Measurements from ENCODE around the gene ITGB2. TPM values are rescaled to one million over a fixed set of nuclear protein-coding genes. Genes with fewer than 3 reads are reported as not detected.
"Not testable (repeated sequence)": the region's sequence is repeated elsewhere in the genome, so short reads cannot be mapped to it uniquely, and the experiment has no call there.

The ITGB2 gene
- polyA plus RNA-seq, 2 donors = 7.3 to 10.0 TPM

- Histone ChIP-seq H3K9me3 (ENCODE audit: control insufficient read depth in 2 of 2, insufficient read depth in 1 of 2, low read depth in 1 of 2, low read length in 1 of 2) (no peaks in the 10 kb centered on the region), H3K36me3 (ENCODE audit: control insufficient read depth in 2 of 2, insufficient read depth in 2 of 2, low read length in 1 of 2) (no peaks in the 10 kb centered on the region), H3K27ac (ENCODE audit: low read depth in 2 of 2, low read length in 1 of 2) (no peak overlapping the region), H3K27me3 (ENCODE audit: control insufficient read depth in 1 of 2, insufficient read depth in 2 of 2, low read length in 2 of 2) (peaks cover 3 to 9% of the 10 kb centered on the region in 2 donors), H3K4me1 (ENCODE audit: control insufficient read depth in 2 of 2, insufficient read depth in 2 of 2, low read length in 1 of 2) (peaks cover 2 to 7% of the 10 kb centered on the region in 2 donors), H3K4me3 (ENCODE audit: low read depth in 1 of 2, low read length in 2 of 2) (no peak overlapping the region)
- 70 to 79% methylated on average over 25 of the region's 25 CpGs for WGBS, 2 donors
These were observed 12.7 kb upstream of the ITGB2 start for GRCh38 chr21:44933199-44933917.

- Histone ChIP-seq H3K4me3 (ENCODE audit: low read depth in 1 of 2, low read length in 2 of 2) (peak overlapping the region; percentile 27 to 33), H3K9me3 (ENCODE audit: control insufficient read depth in 2 of 2, insufficient read depth in 1 of 2, low read depth in 1 of 2, low read length in 1 of 2) (no peaks in the 10 kb centered on the region), H3K27me3 (ENCODE audit: control insufficient read depth in 1 of 2, insufficient read depth in 2 of 2, low read length in 2 of 2) (peaks cover 3 to 11% of the 10 kb centered on the region in 2 donors), H3K36me3 (ENCODE audit: control insufficient read depth in 2 of 2, insufficient read depth in 2 of 2, low read length in 1 of 2) (no peaks in the 10 kb centered on the region), H3K4me1 (ENCODE audit: control insufficient read depth in 2 of 2, insufficient read depth in 2 of 2, low read length in 1 of 2) (peaks cover 9 to 10% of the 10 kb centered on the region in 2 donors), H3K27ac (ENCODE audit: low read depth in 2 of 2, low read length in 1 of 2) (no peak overlapping the region)
- WGBS, 2 donors = 2 to 3% methylated on average over 40 to 68 of the region's 68 CpGs
These were observed 11.9 kb upstream of the ITGB2 start for GRCh38 chr21:44932408-44933181.

- H3K4me3 ChIP-seq (ENCODE audit: low read depth in 1 of 2, low read length in 2 of 2) = peak overlapping the region; percentile 27 to 33
- H3K27ac ChIP-seq (ENCODE audit: low read depth in 2 of 2, low read length in 1 of 2) = no peak overlapping the region
- H3K27me3 ChIP-seq (ENCODE audit: control insufficient read depth in 1 of 2, insufficient read depth in 2 of 2, low read length in 2 of 2) = peaks cover 3 to 11% of the 10 kb centered on the region in 2 donors
- WGBS, 2 donors = 2 to 3% methylated on average over 72 to 78 of the region's 78 CpGs
- peaks cover 9 to 12% of the 10 kb centered on the region in 2 donors for H3K4me1 ChIP-seq (ENCODE audit: control insufficient read depth in 2 of 2, insufficient read depth in 2 of 2, low read length in 1 of 2)
- H3K9me3 ChIP-seq (ENCODE audit: control insufficient read depth in 2 of 2, insufficient read depth in 1 of 2, low read depth in 1 of 2, low read length in 1 of 2) = no peaks in the 10 kb centered on the region
- H3K36me3 ChIP-seq (ENCODE audit: control insufficient read depth in 2 of 2, insufficient read depth in 2 of 2, low read length in 1 of 2) = no peaks in the 10 kb centered on the region
These were observed 11.1 kb upstream of the ITGB2 start for GRCh38 chr21:44931501-44932407.

GRCh38 chr21:44931137-44931500 lies 10.4 kb upstream of the ITGB2 start:
- peak overlapping the region in 1 of 2 donors; percentile 18 for H3K27ac ChIP-seq (ENCODE audit: low read depth in 2 of 2, low read length in 1 of 2)
- no peaks in the 10 kb centered on the region for H3K36me3 ChIP-seq (ENCODE audit: control insufficient read depth in 2 of 2, insufficient read depth in 2 of 2, low read length in 1 of 2)
- no peak overlapping the region for H3K4me3 ChIP-seq (ENCODE audit: low read depth in 1 of 2, low read length in 2 of 2)
- no peaks in the 10 kb centered on the region for H3K9me3 ChIP-seq (ENCODE audit: control insufficient read depth in 2 of 2, insufficient read depth in 1 of 2, low read depth in 1 of 2, low read length in 1 of 2)
- H3K27me3 ChIP-seq (ENCODE audit: control insufficient read depth in 1 of 2, insufficient read depth in 2 of 2, low read length in 2 of 2) = peaks cover 3 to 11% of the 10 kb centered on the region in 2 donors
- H3K4me1 ChIP-seq (ENCODE audit: control insufficient read depth in 2 of 2, insufficient read depth in 2 of 2, low read length in 1 of 2) = peaks cover 9 to 12% of the 10 kb centered on the region in 2 donors
- WGBS, 2 donors = 5 to 8% methylated on average over 19 of the region's 19 CpGs

- Histone ChIP-seq H3K36me3 (ENCODE audit: control insufficient read depth in 2 of 2, insufficient read depth in 2 of 2, low read length in 1 of 2) (no peaks in the 10 kb centered on the region), H3K27me3 (ENCODE audit: control insufficient read depth in 1 of 2, insufficient read depth in 2 of 2, low read length in 2 of 2) (peaks cover 3 to 11% of the 10 kb centered on the region in 2 donors), H3K27ac (ENCODE audit: low read depth in 2 of 2, low read length in 1 of 2) (peak overlapping the region in 1 of 2 donors; percentile 18), H3K4me1 (ENCODE audit: control insufficient read depth in 2 of 2, insufficient read depth in 2 of 2, low read length in 1 of 2) (peaks cover 9 to 12% of the 10 kb centered on the region in 2 donors), H3K9me3 (ENCODE audit: control insufficient read depth in 2 of 2, insufficient read depth in 1 of 2, low read depth in 1 of 2, low read length in 1 of 2) (no peaks in the 10 kb centered on the region), H3K4me3 (ENCODE audit: low read depth in 1 of 2, low read length in 2 of 2) (no peak overlapping the region)
- WGBS, 2 donors = 33 to 43% methylated on average over 9 to 12 of the region's 12 CpGs
These were observed 9.9 kb upstream of the ITGB2 start for GRCh38 chr21:44930543-44930981.

- no peak overlapping the region for H3K4me3 ChIP-seq (ENCODE audit: low read depth in 1 of 2, low read length in 2 of 2)
- no peaks in the 10 kb centered on the region for H3K9me3 ChIP-seq (ENCODE audit: control insufficient read depth in 2 of 2, insufficient read depth in 1 of 2, low read depth in 1 of 2, low read length in 1 of 2)
- WGBS, 2 donors = 68 to 73% methylated on average over 9 of the region's 9 CpGs
- H3K27me3 ChIP-seq (ENCODE audit: control insufficient read depth in 1 of 2, insufficient read depth in 2 of 2, low read length in 2 of 2) = peaks cover 3 to 11% of the 10 kb centered on the region in 2 donors
- H3K4me1 ChIP-seq (ENCODE audit: control insufficient read depth in 2 of 2, insufficient read depth in 2 of 2, low read length in 1 of 2) = peaks cover 9 to 12% of the 10 kb centered on the region in 2 donors
- H3K36me3 ChIP-seq (ENCODE audit: control insufficient read depth in 2 of 2, insufficient read depth in 2 of 2, low read length in 1 of 2) = no peaks in the 10 kb centered on the region
- no peak overlapping the region for H3K27ac ChIP-seq (ENCODE audit: low read depth in 2 of 2, low read length in 1 of 2)
These were observed 9.3 kb upstream of the ITGB2 start for GRCh38 chr21:44929799-44930542.

GRCh38 chr21:44929242-44929798 lies 8.6 kb upstream of the ITGB2 start:
- Histone ChIP-seq H3K9me3 (ENCODE audit: control insufficient read depth in 2 of 2, insufficient read depth in 1 of 2, low read depth in 1 of 2, low read length in 1 of 2) (no peaks in the 10 kb centered on the region), H3K4me3 (ENCODE audit: low read depth in 1 of 2, low read length in 2 of 2) (no peak overlapping the region), H3K27me3 (ENCODE audit: control insufficient read depth in 1 of 2, insufficient read depth in 2 of 2, low read length in 2 of 2) (peaks cover 3 to 11% of the 10 kb centered on the region in 2 donors), H3K36me3 (ENCODE audit: control insufficient read depth in 2 of 2, insufficient read depth in 2 of 2, low read length in 1 of 2) (no peaks in the 10 kb centered on the region), H3K4me1 (ENCODE audit: control insufficient read depth in 2 of 2, insufficient read depth in 2 of 2, low read length in 1 of 2) (peaks cover 9 to 12% of the 10 kb centered on the region in 2 donors), H3K27ac (ENCODE audit: low read depth in 2 of 2, low read length in 1 of 2) (no peak overlapping the region)
- WGBS, 2 donors = 83 to 93% methylated on average over 6 of the region's 6 CpGs

- Histone ChIP-seq H3K27me3 (ENCODE audit: control insufficient read depth in 1 of 2, insufficient read depth in 2 of 2, low read length in 2 of 2) (peaks cover 3 to 11% of the 10 kb centered on the region in 2 donors), H3K4me1 (ENCODE audit: control insufficient read depth in 2 of 2, insufficient read depth in 2 of 2, low read length in 1 of 2) (peaks cover 9 to 12% of the 10 kb centered on the region in 2 donors)
- H3K4me3 ChIP-seq (ENCODE audit: low read depth in 1 of 2, low read length in 2 of 2); H3K36me3 ChIP-seq (ENCODE audit: control insufficient read depth in 2 of 2, insufficient read depth in 2 of 2, low read length in 1 of 2); H3K27ac ChIP-seq (ENCODE audit: low read depth in 2 of 2, low read length in 1 of 2); H3K9me3 ChIP-seq (ENCODE audit: control insufficient read depth in 2 of 2, insufficient read depth in 1 of 2, low read depth in 1 of 2, low read length in 1 of 2): not testable (repeated sequence)
- 60 to 72% methylated on average over 16 of the region's 16 CpGs for WGBS, 2 donors
These were observed 8.0 kb upstream of the ITGB2 start for GRCh38 chr21:44928500-44929241.

All from esophagus (tissue), 2 donors.